Esophagus muscularis mucosa (tissue), 4 donors: ENCODE data around the gene IP6K1. TPM values are rescaled to one million over a fixed set of nuclear protein-coding genes. Genes with fewer than 3 reads are reported as not detected.
"Not testable (repeated sequence)": the region's sequence is repeated elsewhere in the genome, so short reads cannot be mapped to it uniquely, and the experiment has no call there.

Experiments
- DNase-seq: peaks from one replicate; pipeline ENCODE4 v3.0.0-alpha.2; 2017; ENCODE audit errors: extremely low spot score
- H3K27ac ChIP-seq, 4 donors: fragments of 200-600 bp; sonication (generic); replicated peaks in 1 of 4; 1 replicate in 3 of 4; 2 replicates in 1 of 4; pipeline ENCODE4 v1.5.1; 2016 to 2019; ENCODE audit warnings: mild to moderate bottlenecking in 1 of 4
- H3K27me3 ChIP-seq, 4 donors: fragments of 200-600 bp; sonication (generic); one replicate each; pipeline versions ENCODE4 v1.5.1 to v1.6.0; 2016 to 2019
- H3K36me3 ChIP-seq, 4 donors: fragments of 200-600 bp; sonication (generic); one replicate each; pipeline ENCODE4 v1.5.1; 2016 to 2019
- H3K4me1 ChIP-seq, 4 donors: fragments of 200-600 bp; sonication (generic); one replicate each; pipeline ENCODE4 v1.5.1; 2016 to 2019
- H3K4me3 ChIP-seq, 4 donors: fragments of 200-600 bp; sonication (generic); 1 replicate in 2 of 4; 2 replicates in 2 of 4; pipeline ENCODE4 v1.5.1; 2016 to 2019; ENCODE audit warnings: mild to moderate bottlenecking in 4 of 4, moderate library complexity in 1 of 4
- H3K9me3 ChIP-seq, 4 donors: fragments of 200-600 bp; sonication (generic); 1 replicate in 3 of 4; 2 replicates in 1 of 4; pipeline ENCODE4 v1.5.1; 2016 to 2019
- EP300 ChIP-seq: sonication (generic); formaldehyde crosslinking; IDR thresholded peaks from one replicate; pipeline ENCODE4 v1.6.1; 2017; ENCODE audit warnings: antibody characterized with exemption
- POLR2A ChIP-seq: fragments of 450-650 bp; IDR thresholded peaks from one replicate; pipeline ENCODE4 v1.6.1; 2017; ENCODE audit warnings: antibody characterized with exemption, moderate library complexity, mild to moderate bottlenecking, low read depth
- POLR2AphosphoS5 ChIP-seq, 2 donors: sonication (generic); formaldehyde crosslinking; IDR thresholded peaks; one replicate each; pipeline ENCODE4 v1.6.1; 2017; ENCODE audit warnings: antibody characterized with exemption in 2 of 2
- WGBS: methylation state at CpG from one replicate; pipeline ENCODE4 v1.1.5; 2018; 5-methylcytosine and 5-hydroxymethylcytosine counted together
- intact Hi-C: fragments of 100-400 bp; cut with DNase I; formaldehyde crosslinking; loops from one replicate; pipeline ENCODE4 v1.15.1; 2023
- total RNA-seq, 4 donors: library from RNA; depleted of rRNA; stranded (reverse); fragments of >200 nt; gene quantifications; one replicate each; pipeline versions ENCODE4 v1.1.0 to v1.2.1, GENCODE V29; 2016
- TF ChIP-seq, protein P1 (sequence below), 3 experiments: fragments of 200-600 bp in 2 of 3; fragments of 450-650 bp in 1 of 3; sonication (generic) in 2 of 3; IDR thresholded peaks; one replicate each; pipeline ENCODE4 v1.5.1; 2017 to 2019; ENCODE audit warnings: antibody characterized with exemption in 3 of 3, mild to moderate bottlenecking in 2 of 3, moderate library complexity in 1 of 3

IP6K1 gene
- total RNA-seq, 4 donors from 2014 or later: 33.2 to 63.4 (median 52.4) TPM

DNA sequence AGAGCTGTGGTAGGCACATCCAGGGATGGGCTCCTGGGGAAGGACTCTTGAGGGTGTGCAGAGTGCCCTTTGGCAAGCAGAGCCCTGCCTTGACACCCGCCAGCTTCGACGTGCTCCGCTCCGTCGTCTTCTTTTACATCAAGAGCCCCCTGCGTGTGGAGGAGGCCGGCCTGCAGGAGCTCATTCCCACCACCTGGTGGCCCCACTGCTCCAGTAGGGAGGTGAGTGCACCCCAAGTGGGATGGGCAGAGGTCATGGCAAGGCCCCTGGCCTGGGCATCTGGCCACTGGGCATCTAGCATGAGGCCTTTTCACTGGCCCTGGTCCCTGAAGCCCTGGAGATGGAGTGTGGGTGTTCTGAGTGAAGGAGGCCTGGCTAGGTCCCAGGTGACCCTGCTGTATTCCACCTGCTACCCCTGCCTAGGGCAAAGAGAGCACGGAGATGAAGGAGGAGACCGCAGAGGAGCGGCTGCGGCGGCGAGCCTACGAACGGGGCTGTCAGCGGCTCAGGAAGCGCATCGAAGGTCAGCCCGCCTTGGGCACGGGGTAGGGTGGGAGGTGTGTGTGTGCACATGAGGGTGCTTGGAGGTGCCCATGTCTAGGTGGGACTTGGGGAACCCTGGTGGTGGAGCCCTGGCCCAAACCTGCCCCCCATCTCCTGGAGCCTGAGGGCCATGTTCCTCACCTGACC is 84.8 kb downstream of the IP6K1 start:
- no peak for DNase-seq
- WGBS: 93% methylated on average over 14 of the region's 21 CpGs
- H3K4me3 ChIP-seq: no peak overlapping the region
- H3K27ac ChIP-seq: no peak overlapping the region
- TF ChIP-seq, protein P1, sequence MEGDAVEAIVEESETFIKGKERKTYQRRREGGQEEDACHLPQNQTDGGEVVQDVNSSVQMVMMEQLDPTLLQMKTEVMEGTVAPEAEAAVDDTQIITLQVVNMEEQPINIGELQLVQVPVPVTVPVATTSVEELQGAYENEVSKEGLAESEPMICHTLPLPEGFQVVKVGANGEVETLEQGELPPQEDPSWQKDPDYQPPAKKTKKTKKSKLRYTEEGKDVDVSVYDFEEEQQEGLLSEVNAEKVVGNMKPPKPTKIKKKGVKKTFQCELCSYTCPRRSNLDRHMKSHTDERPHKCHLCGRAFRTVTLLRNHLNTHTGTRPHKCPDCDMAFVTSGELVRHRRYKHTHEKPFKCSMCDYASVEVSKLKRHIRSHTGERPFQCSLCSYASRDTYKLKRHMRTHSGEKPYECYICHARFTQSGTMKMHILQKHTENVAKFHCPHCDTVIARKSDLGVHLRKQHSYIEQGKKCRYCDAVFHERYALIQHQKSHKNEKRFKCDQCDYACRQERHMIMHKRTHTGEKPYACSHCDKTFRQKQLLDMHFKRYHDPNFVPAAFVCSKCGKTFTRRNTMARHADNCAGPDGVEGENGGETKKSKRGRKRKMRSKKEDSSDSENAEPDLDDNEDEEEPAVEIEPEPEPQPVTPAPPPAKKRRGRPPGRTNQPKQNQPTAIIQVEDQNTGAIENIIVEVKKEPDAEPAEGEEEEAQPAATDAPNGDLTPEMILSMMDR (IDR thresholded peaks at IDR 0.05): peak in 1 of 3 experiments; percentile 53
- no peak for TF ChIP-seq POLR2A
- intact Hi-C loops: loop anchor here (5.0 kb wide), 1 partner anchor 136 kb away; no protein-coding TSS in a partner anchor
- H3K36me3 ChIP-seq: peaks cover 33 to 94% (median 88%) of the 10 kb centered on the region in 4 donors
- no peaks in the 10 kb centered on the region for H3K9me3 ChIP-seq
- no peaks in the 10 kb centered on the region for H3K27me3 ChIP-seq
- H3K4me1 ChIP-seq: peaks cover 0 to 4% (median 2%) of the 10 kb centered on the region in 4 donors

DNA sequence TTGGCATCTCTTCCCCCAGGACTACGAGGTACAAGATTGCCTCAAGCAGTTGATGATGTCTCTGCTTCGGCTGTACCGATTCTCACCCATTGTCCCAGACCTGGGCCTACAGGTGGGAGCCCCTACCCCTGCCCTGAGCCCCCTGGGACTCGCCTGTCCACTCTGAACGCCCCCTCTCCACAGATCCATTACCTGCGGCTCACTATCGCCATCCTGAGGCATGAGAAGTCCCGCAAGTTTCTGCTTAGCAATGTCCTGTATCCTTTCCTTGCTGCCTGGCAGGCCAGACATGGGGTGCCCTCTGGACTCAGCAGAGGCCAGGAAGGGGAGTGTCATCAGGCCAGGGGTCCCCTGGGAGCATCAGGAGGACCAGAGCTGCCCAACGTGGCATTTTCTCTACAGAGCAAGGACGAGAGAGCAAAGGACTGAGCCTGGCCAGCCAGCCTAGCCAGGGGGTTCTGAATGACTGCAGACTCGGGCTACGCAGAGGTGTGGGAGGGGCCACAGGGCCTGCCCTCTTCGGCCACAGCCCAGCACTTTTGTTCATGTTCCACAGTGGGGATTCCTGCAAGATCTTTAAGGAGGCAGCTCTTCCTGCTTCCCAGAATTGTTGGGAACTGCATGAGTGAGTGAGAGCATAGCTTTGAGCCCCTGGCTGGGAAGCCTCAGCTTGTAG is 85.8 kb downstream of the IP6K1 start:
- intact Hi-C loops: loop anchor here (5.0 kb wide), 1 partner anchor 137 kb away; no protein-coding TSS in a partner anchor

DNA sequence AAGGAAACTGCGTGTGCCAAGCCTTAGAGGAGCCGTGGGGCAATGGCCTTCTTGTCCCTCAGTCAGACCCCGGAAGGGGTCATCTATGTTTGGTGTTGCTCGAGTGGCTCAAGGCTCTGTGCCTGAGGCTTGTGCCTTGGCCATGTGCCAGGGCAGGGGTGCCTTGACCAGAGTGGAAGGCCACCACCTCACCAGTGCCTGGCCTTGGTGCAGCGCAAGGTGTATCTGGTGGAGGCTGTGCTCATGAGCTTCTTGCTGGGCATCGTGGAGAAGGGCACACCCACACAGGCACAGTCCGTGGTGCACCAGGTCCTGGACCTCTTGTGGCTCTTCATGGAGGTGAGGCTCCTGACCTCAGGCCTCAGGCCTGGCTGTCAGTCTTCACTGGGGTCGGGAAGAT is 86.3 kb downstream of the IP6K1 start:
- TF ChIP-seq POLR2AphosphoS5 (IDR thresholded peaks at IDR 0.05) (no peak), EP300 (no peak)
- DNase-seq: no peak
- Histone ChIP-seq H3K27me3 (no peaks in the 10 kb centered on the region), H3K27ac (no peak overlapping the region), H3K4me3 (no peak overlapping the region), H3K9me3 (no peaks in the 10 kb centered on the region), H3K36me3 (peaks cover 33 to 78% (median 73%) of the 10 kb centered on the region in 4 donors), H3K4me1 (peaks cover 0 to 4% (median 2%) of the 10 kb centered on the region in 4 donors)
- 85% methylated on average over 6 of the region's 8 CpGs for WGBS
- intact Hi-C loops: loop anchor here (5.0 kb wide), 1 partner anchor 137 kb away; no protein-coding TSS in a partner anchor

More for the DNA sequence above, 85.8 kb downstream of the IP6K1 start:
- no peak for TF ChIP-seq POLR2A
- TF ChIP-seq, protein P1 (IDR thresholded peaks at IDR 0.05): no peak
- no peak for TF ChIP-seq POLR2AphosphoS5 (IDR thresholded peaks at IDR 0.05)
- TF ChIP-seq EP300: no peak
- Histone ChIP-seq H3K27ac (no peak overlapping the region), H3K4me3 (no peak overlapping the region), H3K36me3 (peaks cover 33 to 84% (median 78%) of the 10 kb centered on the region in 4 donors), H3K4me1 (peaks cover 0 to 4% (median 2%) of the 10 kb centered on the region in 4 donors), H3K9me3 (no peaks in the 10 kb centered on the region), H3K27me3 (no peaks in the 10 kb centered on the region)
- no peak for DNase-seq
- WGBS: 75% methylated on average over 10 of the region's 13 CpGs

DNA sequence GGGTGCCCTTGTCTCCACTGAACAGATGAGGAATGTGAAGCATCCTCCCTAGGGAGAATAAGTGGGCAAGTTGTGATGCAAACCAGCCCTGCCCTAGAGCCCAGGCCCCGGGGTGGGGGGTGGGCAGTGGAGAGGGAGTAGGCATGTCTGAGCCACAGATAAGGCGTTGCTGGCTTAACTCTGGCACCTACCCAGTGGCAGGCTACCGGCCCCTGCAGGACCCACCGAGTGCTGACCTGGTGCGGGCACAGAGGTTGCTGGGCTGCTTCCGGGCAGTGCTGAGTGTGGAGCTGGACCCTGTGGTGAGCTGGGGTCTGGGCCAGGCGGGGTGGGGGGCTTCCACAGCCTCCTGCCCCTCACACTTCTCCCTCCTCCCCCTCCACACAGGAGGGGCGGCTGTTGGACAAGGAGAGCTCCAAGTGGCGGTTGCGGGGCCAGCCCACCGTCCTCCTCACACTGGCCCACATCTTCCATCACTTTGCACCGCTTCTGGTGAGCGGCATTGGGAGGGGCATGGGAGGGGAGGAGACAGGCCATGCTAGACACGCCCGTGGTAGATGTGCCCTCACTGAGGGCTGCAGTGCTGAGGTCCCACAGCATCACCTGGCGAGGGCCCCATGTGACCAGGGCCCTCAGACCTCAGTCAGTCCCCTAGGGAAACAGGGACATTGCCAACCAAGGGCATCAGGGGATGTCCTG is 86.9 kb downstream of the IP6K1 start:
- DNase-seq: no peak
- 84% methylated on average over 15 of the region's 16 CpGs for WGBS
- Histone ChIP-seq H3K4me3 (no peak overlapping the region), H3K27ac (no peak overlapping the region), H3K9me3 (no peaks in the 10 kb centered on the region), H3K27me3 (no peaks in the 10 kb centered on the region), H3K36me3 (peaks cover 33 to 73% (median 67%) of the 10 kb centered on the region in 4 donors), H3K4me1 (peaks cover 0 to 4% (median 2%) of the 10 kb centered on the region in 4 donors)
- intact Hi-C loops: no loop called here
- TF ChIP-seq EP300: no peak
- TF ChIP-seq, protein P1 (IDR thresholded peaks at IDR 0.05): no peak
- no peak for TF ChIP-seq POLR2A
- TF ChIP-seq POLR2AphosphoS5 (IDR thresholded peaks at IDR 0.05): no peak

DNA sequence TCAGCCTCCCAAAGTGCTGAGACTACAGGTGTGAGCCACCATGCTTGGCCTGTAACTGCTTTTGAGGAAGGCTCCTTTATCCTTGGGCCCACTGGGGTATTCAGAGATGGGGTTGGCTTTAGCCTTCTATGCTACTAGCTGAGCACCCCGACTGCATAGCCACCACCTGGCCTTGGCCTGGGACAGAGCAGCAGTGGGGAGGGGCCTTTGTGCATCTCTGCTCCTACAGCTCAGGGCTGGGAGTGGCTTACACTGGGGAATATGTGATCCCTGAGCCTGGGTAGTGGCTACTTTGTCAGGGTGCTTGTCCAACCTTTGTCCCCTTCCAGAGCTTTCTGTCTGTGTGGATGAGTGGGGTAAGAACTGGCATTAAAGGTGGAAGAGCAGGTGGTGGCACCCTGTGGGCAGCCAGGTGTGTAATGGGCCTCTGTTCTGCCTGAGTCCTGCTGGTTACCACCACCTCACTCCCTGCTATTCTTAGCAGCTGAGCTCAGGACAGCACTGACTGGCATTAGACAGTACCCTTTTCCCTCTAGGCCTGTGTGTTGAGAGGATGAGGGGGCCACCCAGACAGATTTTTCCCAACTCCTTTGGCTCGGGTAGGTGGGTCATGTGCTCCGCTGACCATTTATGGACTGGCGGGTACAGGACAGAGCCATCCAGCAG is 90.9 kb downstream of the IP6K1 start:
- H3K4me3 ChIP-seq, intact Hi-C loops, DNase-seq, H3K9me3 ChIP-seq, H3K27ac ChIP-seq, H3K27me3 ChIP-seq: not testable (repeated sequence)
- WGBS: 80% methylated on average over 4 of the region's 4 CpGs
- Histone ChIP-seq H3K36me3 (peaks cover 15 to 43% (median 34%) of the 10 kb centered on the region in 4 donors), H3K4me1 (peaks cover 12 to 24% (median 17%) of the 10 kb centered on the region in 4 donors)

DNA sequence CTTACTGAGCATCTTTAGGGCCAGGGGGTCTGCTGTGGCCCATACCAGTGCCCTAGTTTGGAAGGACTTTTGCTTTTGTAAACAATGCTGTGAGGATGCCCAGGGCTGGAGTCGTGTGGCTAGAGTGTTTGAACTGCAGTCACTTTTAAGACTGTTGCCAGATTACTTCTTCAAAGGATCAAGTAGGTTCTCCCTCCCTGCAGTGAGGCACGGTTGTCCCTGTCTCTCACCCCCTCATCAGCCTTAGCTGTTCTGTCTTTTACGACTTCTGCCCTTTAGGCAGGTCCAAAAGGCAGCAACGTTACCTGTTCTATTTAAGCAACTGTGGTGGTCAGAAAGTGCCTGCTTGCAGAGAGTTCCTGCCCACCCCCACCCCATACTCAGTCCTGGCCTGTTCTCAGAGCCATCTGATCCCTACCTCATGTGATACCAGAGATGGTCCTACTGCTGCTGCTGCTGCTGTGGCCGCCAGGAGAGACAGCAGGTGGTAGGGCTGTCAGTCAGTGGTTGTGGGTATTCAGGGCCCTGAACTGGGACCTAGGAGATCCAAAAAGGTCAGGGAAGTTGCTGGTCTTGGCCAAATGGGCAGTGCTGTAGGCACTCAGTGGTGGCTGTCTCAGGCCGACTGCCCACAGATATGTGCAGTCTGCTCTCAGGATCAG is 91.8 kb downstream of the IP6K1 start:
- H3K4me1 ChIP-seq: peaks cover 19 to 32% (median 24%) of the 10 kb centered on the region in 4 donors
- H3K4me3 ChIP-seq, intact Hi-C loops, DNase-seq, H3K27ac ChIP-seq, H3K9me3 ChIP-seq, H3K27me3 ChIP-seq: not testable (repeated sequence)
- H3K36me3 ChIP-seq: peaks cover 9 to 34% (median 25%) of the 10 kb centered on the region in 4 donors
- 61% methylated on average over 4 of the region's 6 CpGs for WGBS

DNA sequence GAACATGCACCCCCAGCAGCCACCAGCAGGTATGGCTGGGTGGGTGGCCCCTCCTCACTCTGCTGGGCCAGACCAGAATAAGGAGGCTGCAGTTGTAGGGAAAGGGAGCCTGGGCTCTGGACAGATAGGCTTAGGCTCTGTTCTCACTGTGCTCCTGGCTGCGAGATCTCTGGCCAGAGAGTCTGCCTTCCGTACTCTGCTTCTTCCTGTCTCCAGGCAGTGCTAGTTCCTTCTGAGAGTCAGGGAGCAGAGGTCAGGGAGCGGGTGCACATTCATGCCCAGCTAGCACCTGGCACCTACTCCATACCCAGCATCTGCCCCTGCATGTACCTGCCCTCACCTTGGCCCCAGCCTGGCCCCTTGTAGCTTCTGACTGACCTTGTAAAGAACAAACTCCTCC is 94.9 kb downstream of the IP6K1 start:
- H3K27me3 ChIP-seq: peaks cover 0 to 16% (median 5%) of the 10 kb centered on the region in 4 donors
- peaks cover 30 to 51% (median 38%) of the 10 kb centered on the region in 4 donors for H3K4me1 ChIP-seq
- H3K4me3 ChIP-seq, DNase-seq, H3K27ac ChIP-seq, H3K36me3 ChIP-seq, intact Hi-C loops, H3K9me3 ChIP-seq: not testable (repeated sequence)
- WGBS: 85% methylated on average over 3 of the region's 3 CpGs
